Measurements from ENCODE around the gene SYS1.

DNA sequence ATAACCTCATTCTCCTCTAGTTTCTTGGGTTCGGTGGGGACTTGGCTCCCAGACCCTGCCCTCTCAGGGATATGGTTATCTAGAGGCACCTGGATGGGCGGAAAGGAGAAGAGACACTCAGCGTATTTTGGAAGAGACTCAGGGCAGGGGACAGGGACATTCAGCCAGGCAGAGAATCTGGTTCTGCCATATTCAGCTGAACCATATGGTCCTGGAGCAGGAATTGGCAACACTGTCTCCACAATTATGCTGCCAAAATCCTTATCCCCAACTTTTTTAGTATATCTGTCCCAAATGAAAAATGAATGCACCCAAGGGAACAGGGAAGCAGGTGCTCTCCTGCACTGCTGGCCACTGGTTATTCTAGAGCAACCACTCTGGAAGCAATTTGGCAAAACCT lies 32.5 kb upstream of the SYS1 start:
- TF ChIP-seq, protein P1, sequence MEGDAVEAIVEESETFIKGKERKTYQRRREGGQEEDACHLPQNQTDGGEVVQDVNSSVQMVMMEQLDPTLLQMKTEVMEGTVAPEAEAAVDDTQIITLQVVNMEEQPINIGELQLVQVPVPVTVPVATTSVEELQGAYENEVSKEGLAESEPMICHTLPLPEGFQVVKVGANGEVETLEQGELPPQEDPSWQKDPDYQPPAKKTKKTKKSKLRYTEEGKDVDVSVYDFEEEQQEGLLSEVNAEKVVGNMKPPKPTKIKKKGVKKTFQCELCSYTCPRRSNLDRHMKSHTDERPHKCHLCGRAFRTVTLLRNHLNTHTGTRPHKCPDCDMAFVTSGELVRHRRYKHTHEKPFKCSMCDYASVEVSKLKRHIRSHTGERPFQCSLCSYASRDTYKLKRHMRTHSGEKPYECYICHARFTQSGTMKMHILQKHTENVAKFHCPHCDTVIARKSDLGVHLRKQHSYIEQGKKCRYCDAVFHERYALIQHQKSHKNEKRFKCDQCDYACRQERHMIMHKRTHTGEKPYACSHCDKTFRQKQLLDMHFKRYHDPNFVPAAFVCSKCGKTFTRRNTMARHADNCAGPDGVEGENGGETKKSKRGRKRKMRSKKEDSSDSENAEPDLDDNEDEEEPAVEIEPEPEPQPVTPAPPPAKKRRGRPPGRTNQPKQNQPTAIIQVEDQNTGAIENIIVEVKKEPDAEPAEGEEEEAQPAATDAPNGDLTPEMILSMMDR (IDR thresholded peaks at IDR 0.05) = no peak
- TF ChIP-seq POLR2AphosphoS5 (IDR thresholded peaks at IDR 0.05; ENCODE audit: low read depth, low read length) = no peak
- TF ChIP-seq, protein P2, sequence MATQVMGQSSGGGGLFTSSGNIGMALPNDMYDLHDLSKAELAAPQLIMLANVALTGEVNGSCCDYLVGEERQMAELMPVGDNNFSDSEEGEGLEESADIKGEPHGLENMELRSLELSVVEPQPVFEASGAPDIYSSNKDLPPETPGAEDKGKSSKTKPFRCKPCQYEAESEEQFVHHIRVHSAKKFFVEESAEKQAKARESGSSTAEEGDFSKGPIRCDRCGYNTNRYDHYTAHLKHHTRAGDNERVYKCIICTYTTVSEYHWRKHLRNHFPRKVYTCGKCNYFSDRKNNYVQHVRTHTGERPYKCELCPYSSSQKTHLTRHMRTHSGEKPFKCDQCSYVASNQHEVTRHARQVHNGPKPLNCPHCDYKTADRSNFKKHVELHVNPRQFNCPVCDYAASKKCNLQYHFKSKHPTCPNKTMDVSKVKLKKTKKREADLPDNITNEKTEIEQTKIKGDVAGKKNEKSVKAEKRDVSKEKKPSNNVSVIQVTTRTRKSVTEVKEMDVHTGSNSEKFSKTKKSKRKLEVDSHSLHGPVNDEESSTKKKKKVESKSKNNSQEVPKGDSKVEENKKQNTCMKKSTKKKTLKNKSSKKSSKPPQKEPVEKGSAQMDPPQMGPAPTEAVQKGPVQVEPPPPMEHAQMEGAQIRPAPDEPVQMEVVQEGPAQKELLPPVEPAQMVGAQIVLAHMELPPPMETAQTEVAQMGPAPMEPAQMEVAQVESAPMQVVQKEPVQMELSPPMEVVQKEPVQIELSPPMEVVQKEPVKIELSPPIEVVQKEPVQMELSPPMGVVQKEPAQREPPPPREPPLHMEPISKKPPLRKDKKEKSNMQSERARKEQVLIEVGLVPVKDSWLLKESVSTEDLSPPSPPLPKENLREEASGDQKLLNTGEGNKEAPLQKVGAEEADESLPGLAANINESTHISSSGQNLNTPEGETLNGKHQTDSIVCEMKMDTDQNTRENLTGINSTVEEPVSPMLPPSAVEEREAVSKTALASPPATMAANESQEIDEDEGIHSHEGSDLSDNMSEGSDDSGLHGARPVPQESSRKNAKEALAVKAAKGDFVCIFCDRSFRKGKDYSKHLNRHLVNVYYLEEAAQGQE (IDR thresholded peaks at IDR 0.05; ENCODE audit: insufficient read depth in 1 of 2, low read depth in 2 of 2, low read length in 1 of 2) = no peak
